ENCODE results near the gene CLCN4.

Gene CLCN4

DNA sequence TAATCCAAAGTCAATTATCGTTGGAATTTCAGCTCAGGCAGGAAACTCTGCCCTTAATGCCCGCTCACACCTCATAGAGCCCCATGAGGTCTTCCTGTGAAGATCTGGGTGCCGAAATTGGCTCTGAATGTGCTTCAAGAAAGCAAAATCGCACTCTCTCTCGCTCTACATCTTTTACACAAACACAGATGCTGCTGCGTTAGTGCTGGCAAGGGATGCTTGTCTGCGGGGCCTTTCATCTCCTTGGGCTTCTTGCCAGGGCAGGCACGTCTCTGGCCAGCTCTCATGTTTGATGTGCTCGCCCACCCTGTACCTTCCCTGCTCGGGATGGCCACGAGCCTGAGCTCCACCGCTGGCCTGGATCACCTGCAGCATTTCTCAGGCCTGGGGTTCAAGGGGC lies 66.5 kb downstream of the CLCN4 start:
- TF ChIP-seq, protein P1, sequence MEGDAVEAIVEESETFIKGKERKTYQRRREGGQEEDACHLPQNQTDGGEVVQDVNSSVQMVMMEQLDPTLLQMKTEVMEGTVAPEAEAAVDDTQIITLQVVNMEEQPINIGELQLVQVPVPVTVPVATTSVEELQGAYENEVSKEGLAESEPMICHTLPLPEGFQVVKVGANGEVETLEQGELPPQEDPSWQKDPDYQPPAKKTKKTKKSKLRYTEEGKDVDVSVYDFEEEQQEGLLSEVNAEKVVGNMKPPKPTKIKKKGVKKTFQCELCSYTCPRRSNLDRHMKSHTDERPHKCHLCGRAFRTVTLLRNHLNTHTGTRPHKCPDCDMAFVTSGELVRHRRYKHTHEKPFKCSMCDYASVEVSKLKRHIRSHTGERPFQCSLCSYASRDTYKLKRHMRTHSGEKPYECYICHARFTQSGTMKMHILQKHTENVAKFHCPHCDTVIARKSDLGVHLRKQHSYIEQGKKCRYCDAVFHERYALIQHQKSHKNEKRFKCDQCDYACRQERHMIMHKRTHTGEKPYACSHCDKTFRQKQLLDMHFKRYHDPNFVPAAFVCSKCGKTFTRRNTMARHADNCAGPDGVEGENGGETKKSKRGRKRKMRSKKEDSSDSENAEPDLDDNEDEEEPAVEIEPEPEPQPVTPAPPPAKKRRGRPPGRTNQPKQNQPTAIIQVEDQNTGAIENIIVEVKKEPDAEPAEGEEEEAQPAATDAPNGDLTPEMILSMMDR (IDR thresholded peaks at IDR 0.05; ENCODE audit: extremely low read depth, missing control alignments), result no peak
- no peak for DNase-seq (ENCODE audit: low spot score)

DNA sequence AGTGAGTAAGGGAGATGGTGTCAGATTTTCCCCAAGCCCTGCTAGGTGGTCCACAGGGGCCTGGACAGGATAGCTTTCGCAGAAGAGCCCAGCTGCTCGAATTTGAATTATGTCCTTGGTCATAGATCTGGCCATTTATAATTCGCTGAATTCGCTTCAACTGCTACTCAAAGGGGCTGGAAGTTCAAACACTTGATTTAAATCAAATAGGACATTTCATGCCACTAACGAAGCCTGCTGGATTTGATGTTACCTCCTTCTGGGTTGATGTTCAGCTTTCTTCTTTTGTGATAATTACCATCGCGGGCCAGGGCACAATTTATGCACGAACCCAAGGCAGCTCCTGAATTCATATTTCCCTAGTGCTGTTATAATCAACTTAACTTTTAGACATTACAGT lies 67.0 kb downstream of the CLCN4 start:
- TF ChIP-seq, protein P1 (IDR thresholded peaks at IDR 0.05; ENCODE audit: extremely low read depth, missing control alignments), result no peak
- DNase-seq (ENCODE audit: low spot score), result no peak

DNA sequence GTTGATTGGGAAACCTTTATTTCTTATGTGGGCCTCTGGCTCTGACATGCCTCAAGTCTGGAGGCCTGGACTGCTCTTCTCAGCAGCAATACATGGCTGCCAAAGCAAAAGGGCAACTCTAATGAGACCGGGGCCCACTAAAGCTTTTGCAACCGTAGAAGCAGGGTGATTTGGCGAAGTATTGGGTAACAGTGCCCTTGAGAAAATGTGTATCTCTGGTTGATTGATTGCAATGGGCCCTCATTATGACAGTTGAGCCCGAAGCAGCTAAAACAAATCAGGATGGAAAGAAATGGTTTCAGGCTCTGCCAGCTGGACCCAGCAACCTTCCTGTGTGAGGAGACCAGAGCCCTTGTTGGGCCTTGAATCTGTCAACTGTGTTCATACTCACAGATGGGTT lies 73.4 kb downstream of the CLCN4 start:
- DNase-seq (ENCODE audit: low spot score), result no peak
- TF ChIP-seq, protein P1 (IDR thresholded peaks at IDR 0.05; ENCODE audit: extremely low read depth, missing control alignments), result no peak

DNA sequence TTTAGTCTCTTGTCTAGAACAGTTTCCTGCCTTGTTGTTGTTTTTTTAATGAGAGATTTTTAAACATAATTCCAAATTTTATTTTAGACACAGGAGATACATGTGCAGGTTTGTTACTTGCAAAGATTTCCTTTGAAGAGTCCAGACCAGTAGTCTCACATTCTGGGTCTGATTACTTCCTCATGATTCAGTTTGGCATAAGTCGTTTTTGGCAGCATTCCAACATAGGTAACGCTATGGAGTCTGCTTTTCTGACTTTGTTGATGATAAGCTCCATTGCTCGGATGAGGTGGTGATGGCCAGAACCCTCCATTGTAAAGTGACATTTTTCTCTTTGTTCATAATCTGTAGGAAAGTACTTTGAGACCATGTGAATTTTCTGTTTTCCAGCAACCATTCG lies 74.7 kb downstream of the CLCN4 start:
- DNase-seq (ENCODE audit: low spot score), result no peak
- TF ChIP-seq, protein P1 (IDR thresholded peaks at IDR 0.05; ENCODE audit: extremely low read depth, missing control alignments), result no peak

DNA sequence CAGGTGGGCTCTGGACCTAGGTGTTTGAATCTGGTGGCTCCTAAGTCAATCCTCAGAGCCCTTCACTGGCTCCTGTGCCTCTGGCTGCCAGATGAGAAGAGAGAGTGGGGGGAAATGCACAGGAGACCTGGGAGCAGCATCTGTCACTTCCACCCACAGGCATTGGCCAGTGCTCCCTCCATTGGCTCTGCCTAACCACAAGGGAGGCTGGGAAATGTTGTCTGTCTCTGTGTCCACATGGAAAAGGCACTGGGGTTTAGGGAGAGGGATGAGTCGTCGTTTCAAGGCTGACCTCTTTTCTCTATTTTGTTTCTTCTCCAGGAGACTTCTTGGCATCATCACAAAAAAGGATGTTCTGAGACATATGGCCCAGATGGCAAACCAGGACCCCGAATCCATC lies 76.4 kb downstream of the CLCN4 start:
- no peak for DNase-seq (ENCODE audit: low spot score)
- TF ChIP-seq, protein P1 (IDR thresholded peaks at IDR 0.05; ENCODE audit: extremely low read depth, missing control alignments), result no peak

DNA sequence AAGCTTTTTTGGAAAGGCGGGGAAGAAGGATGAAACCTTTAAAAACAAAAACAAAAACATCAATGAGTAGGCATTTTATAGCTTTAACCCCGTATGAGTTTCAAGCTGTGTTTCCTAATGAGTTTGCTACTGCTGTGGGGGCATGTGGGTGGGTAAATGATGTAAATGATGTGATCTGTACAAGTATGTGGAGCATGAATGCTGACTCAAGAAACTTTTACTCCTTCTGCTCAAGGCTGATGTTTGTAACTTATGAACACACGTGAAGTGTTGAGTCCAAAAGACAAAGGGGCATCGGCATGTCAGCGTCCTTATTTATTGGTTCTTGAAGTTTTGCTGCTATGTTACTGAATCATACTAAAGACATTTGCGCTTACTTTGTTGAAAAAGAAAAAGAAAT lies 76.9 kb downstream of the CLCN4 start:
- no peak for DNase-seq (ENCODE audit: low spot score)
- TF ChIP-seq, protein P1 (IDR thresholded peaks at IDR 0.05; ENCODE audit: extremely low read depth, missing control alignments), result no peak

DNA sequence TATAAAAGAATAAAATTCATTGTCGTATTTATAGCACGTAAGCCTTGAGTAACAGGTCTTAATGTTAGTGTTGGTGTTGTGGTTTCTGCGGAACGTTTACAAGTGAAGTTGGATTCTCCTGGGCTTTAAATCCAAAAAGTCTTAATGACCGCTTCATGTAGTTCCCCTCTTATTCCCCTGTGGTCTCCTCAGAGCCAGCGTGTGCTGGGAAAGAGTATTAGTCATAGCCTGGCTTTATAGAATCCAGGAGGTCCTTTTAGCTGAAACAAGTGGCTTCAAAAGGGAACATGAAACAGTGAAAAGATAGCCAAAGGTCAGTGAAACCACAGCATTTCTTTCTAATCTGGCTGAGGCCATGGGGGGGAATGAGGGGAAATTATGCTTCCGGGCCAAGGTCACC lies 79.1 kb downstream of the CLCN4 start:
- TF ChIP-seq, protein P1 (IDR thresholded peaks at IDR 0.05; ENCODE audit: extremely low read depth, missing control alignments), result no peak

More for the DNA sequence above, 79.1 kb downstream of the CLCN4 start:
- DNase-seq (ENCODE audit: low spot score), result no peak
